Activated CD4-positive, alpha-beta T cell treated with anti-CD3 and anti-CD28 coated beads for 36 hours (primary cell): ENCODE measurements around the gene CDH4. TPM values are rescaled to one million over a fixed set of nuclear protein-coding genes. Genes with fewer than 3 reads are reported as not detected.

Source experiments
- ATAC-seq: fragments of 200-7000 bp; cut with Tn5 transposase; one replicate; pipeline ENCODE4 v1.10.0; 2021; ENCODE audit warnings: mild to moderate bottlenecking, moderate library complexity
- CTCF ChIA-PET: fragments of 350-600 bp; sonication (Branson Sonifier 250); formaldehyde crosslinking; loops from one replicate; lab custom pipeline; 2021; ENCODE audit warnings: antibody characterized with exemption; lab: Charles Lee
- POLR2A ChIA-PET: fragments of 350-600 bp; sonication (Branson Sonifier 250); formaldehyde crosslinking; loops from one replicate; lab custom pipeline; 2021; ENCODE audit warnings: antibody characterized with exemption, inconsistent platforms; lab: Charles Lee
- DNase-seq: peaks from one replicate; pipeline ENCODE4 v3.0.0-alpha.2; 2020
- H3K27ac Mint-ChIP-seq: one replicate; pipeline ENCODE4 v1.8.0; 2021; ENCODE audit warnings: mixed read lengths
- H3K27me3 Mint-ChIP-seq: one replicate; pipeline ENCODE4 v1.8.0; 2021; ENCODE audit warnings: mixed read lengths
- H3K36me3 Mint-ChIP-seq: one replicate; pipeline ENCODE4 v1.8.0; 2021; ENCODE audit warnings: low read depth, mixed read lengths
- H3K4me1 Mint-ChIP-seq: one replicate; pipeline ENCODE4 v1.8.0; 2021; ENCODE audit warnings: mixed read lengths
- H3K4me3 Mint-ChIP-seq: one replicate; pipeline ENCODE4 v1.8.0; 2021; ENCODE audit warnings: mild to moderate bottlenecking, moderate library complexity, mixed read lengths
- H3K9me3 Mint-ChIP-seq: one replicate; pipeline ENCODE4 v1.8.0; 2021; ENCODE audit warnings: low read depth, mixed read lengths
- intact Hi-C, 2 experiments: fragments of 100-400 bp; cut with DNase I in 1 of 2; cut with micrococcal nuclease in 1 of 2; formaldehyde crosslinking; loops; one replicate each; pipeline versions ENCODE4 v1.14.2 to v1.15.1; 2022 to 2024; cut with DNase I, micrococcal nuclease
- total RNA-seq, 2 experiments: library from RNA; stranded (reverse); gene quantifications; one replicate each; pipeline ENCODE4 v1.2.3, GENCODE V29; 2021

CDH4 gene
- total RNA-seq, 2 experiments from 2014 or later = not detected

- Mint-ChIP-seq H3K4me1 (no peaks in the 10 kb centered on the region), H3K27ac (no peak overlapping the region), H3K4me3 (no peak overlapping the region), H3K27me3 (no peaks in the 10 kb centered on the region), H3K36me3 (no peaks in the 10 kb centered on the region), H3K9me3 (no peaks in the 10 kb centered on the region)
- ChIA-PET POLR2A (interaction anchor here (0.6 kb wide), 1 partner anchor 98 kb away, joined by 3 read pairs; no protein-coding TSS in a partner anchor), CTCF (no interaction called here)
- ATAC-seq = no peak
- no peak for DNase-seq
- intact Hi-C loops = no loop called here
Measured at GRCh38 chr20:61524951-61525666, 273.0 kb downstream of the CDH4 start.

- no peaks in the 10 kb centered on the region for H3K4me1 Mint-ChIP-seq
- no peak for ATAC-seq
- ChIA-PET CTCF (no interaction called here), POLR2A (no interaction called here)
- no peaks in the 10 kb centered on the region for H3K9me3 Mint-ChIP-seq
- intact Hi-C loops = no loop called here
- no peak overlapping the region for H3K27ac Mint-ChIP-seq
- no peak for DNase-seq
- H3K4me3 Mint-ChIP-seq = no peak overlapping the region
- no peaks in the 10 kb centered on the region for H3K36me3 Mint-ChIP-seq
- H3K27me3 Mint-ChIP-seq = no peaks in the 10 kb centered on the region
Measured at GRCh38 chr20:61525781-61526431, 273.8 kb downstream of the CDH4 start.

- ATAC-seq (no peak), DNase-seq (no peak)
- ChIA-PET POLR2A (no interaction called here), CTCF (no interaction called here)
- Mint-ChIP-seq H3K27ac (no peak overlapping the region), H3K4me1 (no peaks in the 10 kb centered on the region), H3K4me3 (no peak overlapping the region), H3K9me3 (no peaks in the 10 kb centered on the region), H3K27me3 (no peaks in the 10 kb centered on the region), H3K36me3 (no peaks in the 10 kb centered on the region)
- intact Hi-C loops = no loop called here
Measured at GRCh38 chr20:61526907-61527306, 274.8 kb downstream of the CDH4 start.

- no peak overlapping the region for H3K4me3 Mint-ChIP-seq
- intact Hi-C loops = no loop called here
- DNase-seq (no peak), ATAC-seq (no peak)
- no peaks in the 10 kb centered on the region for H3K36me3 Mint-ChIP-seq
- no peak overlapping the region for H3K27ac Mint-ChIP-seq
- H3K4me1 Mint-ChIP-seq = no peaks in the 10 kb centered on the region
- ChIA-PET POLR2A (no interaction called here), CTCF (no interaction called here)
- H3K27me3 Mint-ChIP-seq = no peaks in the 10 kb centered on the region
- H3K9me3 Mint-ChIP-seq = no peaks in the 10 kb centered on the region
Measured at GRCh38 chr20:61527626-61528025, 275.6 kb downstream of the CDH4 start.

- POLR2A ChIA-PET = no interaction called here
- intact Hi-C loops = no loop called here
- Mint-ChIP-seq H3K9me3 (no peaks in the 10 kb centered on the region), H3K27ac (no peak overlapping the region), H3K4me1 (no peaks in the 10 kb centered on the region), H3K27me3 (no peaks in the 10 kb centered on the region), H3K36me3 (no peaks in the 10 kb centered on the region), H3K4me3 (no peak overlapping the region)
- DNase-seq = no peak
- ATAC-seq = no peak
- CTCF ChIA-PET = no interaction called here
Measured at GRCh38 chr20:61528591-61528990, 276.5 kb downstream of the CDH4 start.

GRCh38 chr20:61529354-61529753 is 277.3 kb downstream of the CDH4 start:
- H3K4me1 Mint-ChIP-seq = no peaks in the 10 kb centered on the region
- CTCF ChIA-PET = no interaction called here
- no peaks in the 10 kb centered on the region for H3K27me3 Mint-ChIP-seq
- POLR2A ChIA-PET = no interaction called here
- no peaks in the 10 kb centered on the region for H3K36me3 Mint-ChIP-seq
- ATAC-seq (no peak), DNase-seq (no peak)
- no peaks in the 10 kb centered on the region for H3K9me3 Mint-ChIP-seq
- no peak overlapping the region for H3K27ac Mint-ChIP-seq
- intact Hi-C loops = no loop called here
- H3K4me3 Mint-ChIP-seq = no peak overlapping the region

- Mint-ChIP-seq H3K27me3 (no peaks in the 10 kb centered on the region), H3K9me3 (no peaks in the 10 kb centered on the region), H3K4me1 (no peaks in the 10 kb centered on the region), H3K4me3 (no peak overlapping the region), H3K36me3 (no peaks in the 10 kb centered on the region), H3K27ac (no peak overlapping the region)
- ATAC-seq (no peak), DNase-seq (no peak)
- POLR2A ChIA-PET = no interaction called here
- CTCF ChIA-PET = no interaction called here
- intact Hi-C loops = no loop called here
Measured at GRCh38 chr20:61531553-61532345, 279.7 kb downstream of the CDH4 start.

- Mint-ChIP-seq H3K4me1 (no peaks in the 10 kb centered on the region), H3K27ac (no peak overlapping the region), H3K27me3 (no peaks in the 10 kb centered on the region), H3K4me3 (no peak overlapping the region), H3K36me3 (no peaks in the 10 kb centered on the region), H3K9me3 (no peaks in the 10 kb centered on the region)
- CTCF ChIA-PET = no interaction called here
- intact Hi-C loops = no loop called here
- POLR2A ChIA-PET = no interaction called here
- no peak for DNase-seq
- no peak for ATAC-seq
Measured at GRCh38 chr20:61532736-61533135, 280.7 kb downstream of the CDH4 start.

GRCh38 chr20:61533231-61533631 is 281.2 kb downstream of the CDH4 start:
- ATAC-seq = no peak
- ChIA-PET CTCF (no interaction called here), POLR2A (no interaction called here)
- Mint-ChIP-seq H3K4me3 (no peak overlapping the region), H3K27ac (no peak overlapping the region), H3K27me3 (no peaks in the 10 kb centered on the region), H3K4me1 (no peaks in the 10 kb centered on the region), H3K9me3 (no peaks in the 10 kb centered on the region), H3K36me3 (no peaks in the 10 kb centered on the region)
- no peak for DNase-seq
- intact Hi-C loops = no loop called here

- Mint-ChIP-seq H3K4me1 (no peaks in the 10 kb centered on the region), H3K9me3 (no peaks in the 10 kb centered on the region), H3K36me3 (no peaks in the 10 kb centered on the region), H3K27ac (no peak overlapping the region), H3K27me3 (no peaks in the 10 kb centered on the region), H3K4me3 (no peak overlapping the region)
- DNase-seq = no peak
- no peak for ATAC-seq
- ChIA-PET CTCF (no interaction called here), POLR2A (no interaction called here)
- intact Hi-C loops = no loop called here
Measured at GRCh38 chr20:61534346-61534745, 282.3 kb downstream of the CDH4 start.

GRCh38 chr20:61535091-61535490 is 283.0 kb downstream of the CDH4 start:
- POLR2A ChIA-PET = no interaction called here
- no peak overlapping the region for H3K27ac Mint-ChIP-seq
- no peak for ATAC-seq
- no peaks in the 10 kb centered on the region for H3K9me3 Mint-ChIP-seq
- no peaks in the 10 kb centered on the region for H3K36me3 Mint-ChIP-seq
- H3K27me3 Mint-ChIP-seq = no peaks in the 10 kb centered on the region
- no peak for DNase-seq
- no peak overlapping the region for H3K4me3 Mint-ChIP-seq
- CTCF ChIA-PET = no interaction called here
- intact Hi-C loops = no loop called here
- H3K4me1 Mint-ChIP-seq = no peaks in the 10 kb centered on the region

- CTCF ChIA-PET = no interaction called here
- Mint-ChIP-seq H3K4me3 (no peak overlapping the region), H3K36me3 (no peaks in the 10 kb centered on the region), H3K27ac (no peak overlapping the region), H3K27me3 (no peaks in the 10 kb centered on the region), H3K9me3 (no peaks in the 10 kb centered on the region), H3K4me1 (no peaks in the 10 kb centered on the region)
- ATAC-seq = no peak
- POLR2A ChIA-PET = no interaction called here
- DNase-seq = no peak
- intact Hi-C loops = no loop called here
Measured at GRCh38 chr20:61535536-61535935, 283.5 kb downstream of the CDH4 start.
